ENCODE results near the gene WDTC1. TPM values are rescaled to one million over a fixed set of nuclear protein-coding genes. Genes with fewer than 3 reads are reported as not detected.

WDTC1 gene
- total and polyA plus RNA-seq, 2 of the 13 experiments (the other 11 are each of a cell fraction or from before 2014, with no cell fraction given): 5.5 TPM

- ChIA-PET CTCF (ENCODE audit: low intra/inter-chr PET ratio, low total read pairs) (no interaction called here), POLR2A (no interaction called here)
- H3K9ac ChIP-seq (ENCODE audit: insufficient read depth, low read depth, low read length): no peak overlapping the region
- FAIRE-seq: no peak
- in situ Hi-C loops (cut with HindIII; ENCODE audit: extremely low pct_ligation_motif_present, low pct_unique_long_range_greater_than_20kb): no loop called here
- H3K79me2 ChIP-seq (ENCODE audit: insufficient read depth, low read length): no peaks in the 10 kb centered on the region
- H3K4me2 ChIP-seq (ENCODE audit: low read depth, low read length): no peak overlapping the region
- H3K36me3 ChIP-seq (replicated peaks in 1 of 2; ENCODE audit: control insufficient read depth in 1 of 2, insufficient read depth in 2 of 2, low read length in 2 of 2): peaks cover 16 to 46% of the 10 kb centered on the region in 2 experiments
- H2AFZ ChIP-seq (ENCODE audit: low read length): no peak overlapping the region
- no peaks in the 10 kb centered on the region for H3K9me3 ChIP-seq (ENCODE audit: low read length)
- no peak overlapping the region for H3K27ac ChIP-seq (ENCODE audit: extremely low read length, insufficient read depth, low read length)
- no peaks in the 10 kb centered on the region for H3K27me3 ChIP-seq (ENCODE audit: control insufficient read depth in 1 of 2, insufficient read depth in 2 of 2, low read length in 2 of 2)
- H4K20me1 ChIP-seq (ENCODE audit: insufficient read depth, low read length): no peaks in the 10 kb centered on the region
- no peak overlapping the region for H3K4me3 ChIP-seq (replicated peaks in 1 of 3; ENCODE audit: insufficient read depth in 1 of 3, low read depth in 2 of 3, low read length in 3 of 3)
- H3K4me1 ChIP-seq (ENCODE audit: insufficient read depth, low read length): peaks cover 2% of the 10 kb centered on the region
- WGBS (ENCODE audit: low lambda C conversion rate): 93% methylated on average over 7 of the region's 17 CpGs
- intact Hi-C loops (cut with micrococcal nuclease; ENCODE audit: unreplicated experiment): no loop called here
- no TSS peak for BruUV-seq (replicated peaks)
- no peak for DNase-seq (ENCODE audit: low spot score)
- ATAC-seq: no peak
- TF ChIP-seq ELF4 (CRISPR knock-in tag; IDR thresholded peaks at IDR 0.05; ENCODE audit: borderline replicate concordance): no peak
- no peak for TF ChIP-seq SMAD1 (CRISPR knock-in tag; IDR thresholded peaks at IDR 0.05; ENCODE audit: borderline replicate concordance, low read depth)
- TF ChIP-seq ZNF816 (CRISPR knock-in tag; IDR thresholded peaks at IDR 0.05; ENCODE audit: borderline replicate concordance): no peak
- TF ChIP-seq, protein P1, sequence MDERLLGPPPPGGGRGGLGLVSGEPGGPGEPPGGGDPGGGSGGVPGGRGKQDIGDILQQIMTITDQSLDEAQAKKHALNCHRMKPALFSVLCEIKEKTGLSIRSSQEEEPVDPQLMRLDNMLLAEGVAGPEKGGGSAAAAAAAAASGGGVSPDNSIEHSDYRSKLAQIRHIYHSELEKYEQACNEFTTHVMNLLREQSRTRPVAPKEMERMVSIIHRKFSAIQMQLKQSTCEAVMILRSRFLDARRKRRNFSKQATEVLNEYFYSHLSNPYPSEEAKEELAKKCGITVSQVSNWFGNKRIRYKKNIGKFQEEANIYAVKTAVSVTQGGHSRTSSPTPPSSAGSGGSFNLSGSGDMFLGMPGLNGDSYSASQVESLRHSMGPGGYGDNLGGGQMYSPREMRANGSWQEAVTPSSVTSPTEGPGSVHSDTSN (CRISPR knock-in tag; IDR thresholded peaks at IDR 0.05): no peak
- TF ChIP-seq ZNF720 (CRISPR knock-in tag; IDR thresholded peaks at IDR 0.05): no peak
- TF ChIP-seq ZNF577 (CRISPR knock-in tag; IDR thresholded peaks at IDR 0.05; ENCODE audit: borderline replicate concordance, low read depth): no peak
- no peak for TF ChIP-seq RFX5 (IDR thresholded peaks at IDR 0.05; ENCODE audit: low read depth, low read length)
- no peak for TF ChIP-seq ASH2L (IDR thresholded peaks at IDR 0.05; ENCODE audit: insufficient read length, low read depth, low read length)
- TF ChIP-seq REL (CRISPR knock-in tag; conservative IDR thresholded peaks at IDR 0.05): no peak
- TF ChIP-seq ELK4 (CRISPR knock-in tag; IDR thresholded peaks at IDR 0.05; ENCODE audit: borderline replicate concordance): no peak
- TF ChIP-seq ZNF460 (CRISPR knock-in tag; IDR thresholded peaks at IDR 0.05; ENCODE audit: borderline replicate concordance): no peak
- no peak for TF ChIP-seq ARNTL (CRISPR knock-in tag; IDR thresholded peaks at IDR 0.05)
- TF ChIP-seq BRD4 (CRISPR knock-in tag; IDR thresholded peaks at IDR 0.05): no peak
- no peak for TF ChIP-seq ZNF740 (CRISPR knock-in tag; IDR thresholded peaks at IDR 0.05)
These were observed 101.3 kb downstream of the WDTC1 start for GRCh38 chr1:27335506-27336422.
